ENCODE data around the gene CLASRP. TPM values are rescaled to one million over a fixed set of nuclear protein-coding genes. Genes with fewer than 3 reads are reported as not detected.

The CLASRP gene
- total and polyA plus RNA-seq, 9 of the 15 experiments (the other 6 are each of a cell fraction or from before 2014, with no cell fraction given) = 0.94 to 86.3 (median 44.0) TPM

GRCh38 chr19:45001087-45001739 is 37.6 kb upstream of the CLASRP start, which contains the start of gene RELB (continued):
- TF ChIP-seq HINFP (tag; conservative IDR thresholded peaks at IDR 0.05; ENCODE audit: low read depth) (no peak), CBX8 (IDR thresholded peaks at IDR 0.05; ENCODE audit: borderline replicate concordance, extremely low read depth, low read depth, low read length, poor library complexity, severe bottlenecking) (no peak), TAF9B (IDR thresholded peaks at IDR 0.05; ENCODE audit: partially characterized antibody) (no peak), DIDO1 (tag; IDR thresholded peaks at IDR 0.05; ENCODE audit: low read depth) (no peak), RBM25 (IDR thresholded peaks at IDR 0.05; ENCODE audit: low read depth, low read length, severe bottlenecking) (peak; percentile 60), CHD2 (IDR thresholded peaks at IDR 0.05; ENCODE audit: low read depth, low read length) (no peak), TOE1 (IDR thresholded peaks at IDR 0.05; ENCODE audit: borderline replicate concordance) (peak; percentile 98), TOE1 (CRISPR knock-in tag; IDR thresholded peaks at IDR 0.05; ENCODE audit: borderline replicate concordance, low read depth) (no peak), ZNF740 (CRISPR knock-in tag; IDR thresholded peaks at IDR 0.05) (no peak), ZNF740 (tag; IDR thresholded peaks at IDR 0.05) (no peak), GTF2B (IDR thresholded peaks at IDR 0.05; ENCODE audit: extremely low read depth, insufficient read length) (no peak), ZNF347 (CRISPR knock-in tag; IDR thresholded peaks at IDR 0.05; ENCODE audit: low read depth) (no peak), ZNF146 (CRISPR knock-in tag; IDR thresholded peaks at IDR 0.05; ENCODE audit: unreplicated experiment) (no peak), SMARCE1 (IDR thresholded peaks at IDR 0.05) (no peak), SMAD4 (CRISPR knock-in tag; conservative IDR thresholded peaks at IDR 0.05) (0 out of 2 replicates have a peak, but pooled peaks have one; percentile 51), VEZF1 (CRISPR knock-in tag; IDR thresholded peaks at IDR 0.05) (peak; percentile 85), NFYB (IDR thresholded peaks at IDR 0.05; ENCODE audit: extremely low read depth, insufficient read length) (peak; percentile 23), SETDB1 (IDR thresholded peaks at IDR 0.05; ENCODE audit: low read length) (no peak), EZH2 (IDR thresholded peaks at IDR 0.05; ENCODE audit: borderline replicate concordance, low read depth, low read length) (no peak), L3MBTL2 (IDR thresholded peaks at IDR 0.05) (no peak), MCM3 (IDR thresholded peaks at IDR 0.05) (no peak), ATF1 (CRISPR knock-in tag; IDR thresholded peaks at IDR 0.05) (peak; percentile 69), ATF1 (tag; IDR thresholded peaks at IDR 0.05) (peak; percentile 97), ATF7 (IDR thresholded peaks at IDR 0.05) (peak; percentile 80), MXD1 (CRISPR knock-in tag; IDR thresholded peaks at IDR 0.05; ENCODE audit: borderline replicate concordance, poor library complexity, severe bottlenecking) (no peak)
